Measurements from ENCODE around the gene RPS6KA6. TPM values are rescaled to one million over a fixed set of nuclear protein-coding genes. Genes with fewer than 3 reads are reported as not detected.

RPS6KA6 gene
- 1 to 10 TPM; 2.6 to 3.6 (median 3.0) TPM for total RNA-seq
- 1.4 TPM for polyA plus RNA-seq
- long read RNA-seq, donor 1, partial matches to known transcripts: 0 of 3 reads
- long read RNA-seq, donor 1, other reads (novel, unspliced or antisense): 2 of 3 reads
- long read RNA-seq, donor 2, partial matches to known transcripts: 0 of 3 reads
- long read RNA-seq, donor 2, other reads (novel, unspliced or antisense): 1 of 3 reads
- long read RNA-seq, donor 3, partial matches to known transcripts: 0 of 1 reads
- long read RNA-seq, donor 3, other reads (novel, unspliced or antisense): 1 of 1 reads
- long read RNA-seq, donor 4: 0 reads

DNA sequence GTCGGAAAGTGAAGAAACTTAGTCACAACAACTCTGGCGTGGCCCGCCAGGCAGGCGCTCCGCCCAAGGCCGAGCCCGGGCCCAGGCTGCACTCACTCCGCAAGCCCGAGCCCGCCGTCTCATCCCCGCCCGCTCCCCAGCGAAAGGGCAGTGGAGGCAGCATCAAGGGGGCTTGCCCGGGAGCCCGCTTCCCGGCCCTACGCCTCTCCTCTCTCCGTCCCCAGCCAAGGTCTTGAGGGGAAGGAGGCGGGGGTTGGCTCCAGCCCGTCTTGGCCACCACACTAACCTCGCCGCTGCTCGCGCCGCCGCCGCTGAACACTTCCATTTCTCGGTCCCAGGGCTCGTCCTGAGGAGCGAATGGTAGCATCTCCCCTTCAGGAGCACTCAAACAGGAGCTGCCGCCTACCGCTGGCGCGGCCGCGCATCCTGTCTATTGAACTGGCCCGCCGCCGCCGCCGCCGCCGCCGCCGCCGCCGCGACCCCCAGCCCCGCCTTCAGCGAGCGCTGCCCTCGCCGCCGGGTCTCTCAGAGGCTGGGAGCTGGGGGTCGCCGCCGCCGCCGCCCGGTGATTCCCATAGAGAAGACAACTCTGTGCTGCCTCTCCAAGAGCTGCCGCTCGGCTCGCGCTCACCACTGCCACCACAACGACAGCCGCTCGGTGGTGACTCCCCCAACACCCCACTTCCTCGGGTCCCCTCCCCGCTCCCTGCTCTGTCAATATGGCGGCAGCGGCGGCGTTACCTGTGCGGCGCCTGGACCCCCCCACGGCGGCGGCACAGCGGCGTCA is at the start of gene RPS6KA6:
Gene RPS6KA6, minus strand, starts transcription at position 667 of the 787 bp plus-strand sequence. Its CDS starts 300 bp downstream, at position 367.
- DNase-seq (peak; percentile 30 to 67 (median 65)), ATAC-seq (peak; percentile 81 to 83)
- Histone ChIP-seq H3K9me3 (ENCODE audit: control insufficient read depth, low read length) (no peaks in the 10 kb centered on the region), H3K4me1 (ENCODE audit: control insufficient read depth, insufficient read depth, low read length) (no peaks in the 10 kb centered on the region), H3K27ac (ENCODE audit: low read length) (no peak within 1 kb of the TSS), H3K4me3 (ENCODE audit: low read length) (peak within 1 kb of the TSS; percentile 61), H3K27me3 (ENCODE audit: control insufficient read depth, insufficient read depth) (no peaks in the 10 kb centered on the region)
- WGBS: under 1% methylated on average over 76 of the region's 81 CpGs
- intact Hi-C loops (cut with DNase I): no loop called here

DNA sequence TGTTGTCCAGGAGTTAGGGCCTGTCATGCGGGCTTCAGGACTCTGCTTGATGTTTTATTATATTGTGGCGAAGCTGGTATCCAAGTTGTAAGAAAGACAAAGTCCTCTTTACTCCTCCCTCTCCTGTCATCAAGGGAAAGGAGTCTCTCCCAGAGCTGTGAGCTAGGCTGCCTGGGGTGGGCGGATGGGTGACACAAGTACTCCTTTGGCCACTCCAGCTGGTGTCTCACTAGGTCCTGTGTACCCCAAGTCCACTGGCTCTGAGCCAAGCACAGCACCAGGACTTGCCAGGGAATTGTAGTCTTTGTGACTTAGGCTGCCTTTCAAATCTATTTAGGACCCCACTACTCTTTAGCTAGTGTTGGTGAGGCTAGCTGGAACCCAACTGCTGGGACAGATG is 36.7 kb upstream of the RPS6KA6 start:
- Histone ChIP-seq H3K27me3 (ENCODE audit: control insufficient read depth, insufficient read depth) (no peaks in the 10 kb centered on the region), H3K4me3 (ENCODE audit: low read length) (no peak overlapping the region), H3K9me3 (ENCODE audit: control insufficient read depth, low read length) (no peaks in the 10 kb centered on the region), H3K4me1 (ENCODE audit: control insufficient read depth, insufficient read depth, low read length) (no peaks in the 10 kb centered on the region), H3K27ac (ENCODE audit: low read length) (no peak overlapping the region)
- 93% methylated on average over 3 of the region's 3 CpGs for WGBS
- intact Hi-C loops (cut with DNase I): no loop called here
- ATAC-seq (no peak), DNase-seq (no peak)

DNA sequence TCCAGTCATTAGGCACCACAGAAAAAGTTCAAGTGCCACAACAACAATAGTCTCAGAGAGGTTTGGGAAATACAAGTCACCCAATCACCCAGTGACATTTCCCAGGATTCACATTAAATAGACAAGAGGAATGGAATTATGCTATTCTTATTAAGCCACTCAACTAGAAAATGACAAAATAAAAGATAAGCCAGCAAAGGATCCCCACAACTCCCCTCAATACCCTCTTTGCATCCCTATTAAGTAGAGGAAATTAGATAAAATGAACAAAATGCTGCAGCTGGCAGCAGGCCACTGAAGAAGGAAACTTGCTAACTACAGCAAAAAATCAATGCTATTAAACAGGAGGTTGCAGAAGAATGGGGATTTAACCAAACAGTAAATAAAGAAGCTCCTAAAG is 35.3 kb upstream of the RPS6KA6 start:
- Histone ChIP-seq H3K4me1 (ENCODE audit: control insufficient read depth, insufficient read depth, low read length) (no peaks in the 10 kb centered on the region), H3K27ac (ENCODE audit: low read length) (no peak overlapping the region), H3K27me3 (ENCODE audit: control insufficient read depth, insufficient read depth) (no peaks in the 10 kb centered on the region), H3K4me3 (ENCODE audit: low read length) (no peak overlapping the region), H3K9me3 (ENCODE audit: control insufficient read depth, low read length) (no peaks in the 10 kb centered on the region)
- intact Hi-C loops (cut with DNase I): no loop called here
- ATAC-seq (no peak), DNase-seq (no peak)

DNA sequence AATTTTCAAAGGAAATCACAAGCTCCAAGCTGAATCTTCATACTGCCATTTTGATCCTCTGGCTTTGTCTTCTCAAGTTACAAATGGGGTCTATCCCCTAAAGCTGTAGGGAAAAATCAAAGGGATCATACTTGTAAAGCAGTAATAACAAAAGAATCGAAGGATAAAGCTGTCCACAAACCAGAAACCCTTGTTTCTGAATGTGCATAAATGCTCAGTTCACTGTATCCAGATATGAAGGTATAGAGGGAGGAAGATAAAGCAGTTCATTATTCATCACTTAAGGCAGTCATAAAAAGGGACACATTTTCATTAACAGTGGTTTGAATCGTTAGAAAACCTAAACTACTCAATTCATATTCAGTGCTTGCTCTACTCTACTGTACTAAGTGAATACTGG is 33.2 kb upstream of the RPS6KA6 start:
- ATAC-seq: no peak
- Histone ChIP-seq H3K9me3 (ENCODE audit: control insufficient read depth, low read length) (no peaks in the 10 kb centered on the region), H3K27ac (ENCODE audit: low read length) (no peak overlapping the region), H3K27me3 (ENCODE audit: control insufficient read depth, insufficient read depth) (no peaks in the 10 kb centered on the region), H3K4me3 (ENCODE audit: low read length) (no peak overlapping the region), H3K4me1 (ENCODE audit: control insufficient read depth, insufficient read depth, low read length) (no peaks in the 10 kb centered on the region)
- intact Hi-C loops (cut with DNase I): no loop called here
- no peak for DNase-seq
- WGBS: 60% methylated on average over 2 of the region's 2 CpGs

DNA sequence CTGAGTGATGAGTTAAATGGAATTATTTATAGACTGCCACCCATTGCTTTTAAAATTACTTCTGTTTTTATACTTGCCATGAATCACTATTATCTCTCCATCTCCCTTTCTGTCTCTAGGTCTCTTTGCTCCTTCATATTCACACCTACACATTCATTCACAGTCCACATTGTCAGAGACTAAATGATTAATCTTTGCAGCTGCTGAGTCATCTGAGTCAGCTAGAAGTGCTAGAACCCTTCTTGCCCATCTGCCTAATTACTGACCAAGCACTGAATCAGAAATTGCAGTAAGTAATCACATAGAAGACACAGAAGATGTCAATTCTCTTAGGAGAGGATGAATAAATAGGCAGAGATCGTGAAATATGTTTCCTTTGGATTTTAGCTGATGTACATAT is 31.6 kb upstream of the RPS6KA6 start:
- no peak for ATAC-seq
- DNase-seq: no peak
- Histone ChIP-seq H3K27ac (ENCODE audit: low read length) (no peak overlapping the region), H3K4me3 (ENCODE audit: low read length) (no peak overlapping the region), H3K4me1 (ENCODE audit: control insufficient read depth, insufficient read depth, low read length) (no peaks in the 10 kb centered on the region), H3K27me3 (ENCODE audit: control insufficient read depth, insufficient read depth) (no peaks in the 10 kb centered on the region), H3K9me3 (ENCODE audit: control insufficient read depth, low read length) (no peaks in the 10 kb centered on the region)
- WGBS: 77% methylated on average over 1 of the region's 1 CpG
- intact Hi-C loops (cut with DNase I): no loop called here

DNA sequence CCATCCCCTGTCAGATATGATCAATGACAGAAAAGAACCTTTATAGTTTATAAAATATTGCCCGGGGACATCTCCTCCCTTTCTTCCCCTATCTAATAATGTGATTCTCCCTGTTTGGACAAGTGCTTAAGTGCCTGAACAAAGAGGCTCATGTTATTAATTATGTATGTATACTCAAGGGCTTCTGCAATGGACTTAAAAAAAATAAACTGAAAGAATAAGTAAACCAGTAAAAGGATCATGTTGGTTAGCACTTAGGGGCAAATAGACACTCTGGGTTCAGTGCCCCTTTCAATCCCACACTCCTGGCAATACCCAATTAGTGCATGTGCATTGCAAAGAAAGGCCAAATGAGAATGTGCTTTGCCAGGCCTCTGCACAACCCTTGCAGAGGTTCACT is 30.7 kb upstream of the RPS6KA6 start:
- 74% methylated on average over 1 of the region's 1 CpG for WGBS
- no peak for DNase-seq
- Histone ChIP-seq H3K4me3 (ENCODE audit: low read length) (no peak overlapping the region), H3K27me3 (ENCODE audit: control insufficient read depth, insufficient read depth) (no peaks in the 10 kb centered on the region), H3K27ac (ENCODE audit: low read length) (no peak overlapping the region), H3K9me3 (ENCODE audit: control insufficient read depth, low read length) (no peaks in the 10 kb centered on the region), H3K4me1 (ENCODE audit: control insufficient read depth, insufficient read depth, low read length) (no peaks in the 10 kb centered on the region)
- ATAC-seq: no peak
- intact Hi-C loops (cut with DNase I): no loop called here

DNA sequence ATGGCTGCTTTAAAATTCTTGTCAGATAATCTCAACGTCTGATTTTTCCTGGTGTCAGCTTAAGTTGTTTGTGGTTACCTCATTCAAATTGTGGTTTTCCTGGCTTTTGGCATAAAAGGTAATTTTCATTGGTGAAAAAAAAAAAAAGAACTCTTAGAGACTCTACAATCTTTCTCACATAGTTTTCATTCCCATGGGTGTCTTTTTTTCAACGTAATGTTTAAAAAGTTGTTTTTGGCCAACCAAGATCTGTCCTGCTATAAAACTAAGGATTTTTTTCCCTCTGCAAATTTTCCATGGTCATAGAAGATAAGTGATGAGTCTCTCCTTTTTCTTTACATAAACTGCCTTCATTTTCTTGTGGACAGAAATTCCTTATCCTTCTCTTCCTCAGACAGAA is 28.9 kb upstream of the RPS6KA6 start:
- H3K4me3 ChIP-seq (ENCODE audit: low read length): no peak overlapping the region
- H3K4me1 ChIP-seq (ENCODE audit: control insufficient read depth, insufficient read depth, low read length): no peaks in the 10 kb centered on the region
- intact Hi-C loops (cut with DNase I): no loop called here
- no peaks in the 10 kb centered on the region for H3K27me3 ChIP-seq (ENCODE audit: control insufficient read depth, insufficient read depth)
- DNase-seq (no peak), ATAC-seq (no peak)
- H3K27ac ChIP-seq (ENCODE audit: low read length): no peak overlapping the region
- WGBS: 29% methylated on average over 2 of the region's 2 CpGs
- H3K9me3 ChIP-seq (ENCODE audit: control insufficient read depth, low read length): no peaks in the 10 kb centered on the region

DNA sequence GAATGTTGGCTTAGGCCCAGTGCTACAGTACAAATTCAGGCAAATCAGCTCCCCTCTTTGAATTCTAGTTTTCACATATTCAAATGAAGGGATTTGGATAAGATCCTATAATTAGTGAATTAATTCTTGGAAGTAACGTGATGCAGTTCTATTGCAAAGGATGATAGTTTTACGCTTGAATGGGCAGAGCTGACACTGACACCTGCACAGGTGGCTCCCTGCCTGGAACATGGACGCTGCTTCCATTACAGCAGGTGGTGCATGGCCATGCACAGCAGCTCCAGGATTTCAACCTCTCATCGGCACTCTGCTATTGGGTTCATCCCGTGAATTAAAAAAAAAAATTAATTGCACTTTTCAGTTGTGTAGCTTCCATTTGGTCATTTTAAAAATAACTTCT is 28.4 kb upstream of the RPS6KA6 start:
- DNase-seq (no peak), ATAC-seq (no peak)
- 76% methylated on average over 5 of the region's 5 CpGs for WGBS
- Histone ChIP-seq H3K27ac (ENCODE audit: low read length) (no peak overlapping the region), H3K27me3 (ENCODE audit: control insufficient read depth, insufficient read depth) (no peaks in the 10 kb centered on the region), H3K4me1 (ENCODE audit: control insufficient read depth, insufficient read depth, low read length) (no peaks in the 10 kb centered on the region), H3K9me3 (ENCODE audit: control insufficient read depth, low read length) (no peaks in the 10 kb centered on the region), H3K4me3 (ENCODE audit: low read length) (no peak overlapping the region)
- intact Hi-C loops (cut with DNase I): no loop called here

DNA sequence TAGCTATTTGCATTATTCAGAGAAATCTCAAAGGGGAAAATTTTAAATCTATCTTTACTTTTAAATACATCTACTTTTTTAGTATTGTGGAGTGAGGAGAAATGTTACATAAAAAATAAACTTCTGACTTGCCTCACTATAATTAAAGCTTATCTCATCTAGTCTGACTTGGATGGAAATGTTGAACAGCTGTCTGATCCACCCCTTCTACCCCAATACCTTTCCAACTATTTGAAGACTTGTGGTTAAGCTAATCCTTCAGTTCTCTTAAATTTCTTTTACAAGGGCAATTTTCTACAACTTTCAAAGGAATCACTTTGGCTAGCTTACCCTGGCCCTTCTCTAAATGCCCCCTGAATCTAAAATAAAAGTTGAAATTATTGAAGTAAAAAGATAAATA is 17.3 kb upstream of the RPS6KA6 start:
- no peak for DNase-seq
- ATAC-seq: no peak
- intact Hi-C loops (cut with DNase I): no loop called here
- H3K4me3 ChIP-seq (ENCODE audit: low read length): no peak overlapping the region
- no peak overlapping the region for H3K27ac ChIP-seq (ENCODE audit: low read length)
- H3K4me1 ChIP-seq (ENCODE audit: control insufficient read depth, insufficient read depth, low read length): no peaks in the 10 kb centered on the region
- H3K27me3 ChIP-seq (ENCODE audit: control insufficient read depth, insufficient read depth): no peaks in the 10 kb centered on the region
- H3K9me3 ChIP-seq (ENCODE audit: control insufficient read depth, low read length): no peaks in the 10 kb centered on the region

DNA sequence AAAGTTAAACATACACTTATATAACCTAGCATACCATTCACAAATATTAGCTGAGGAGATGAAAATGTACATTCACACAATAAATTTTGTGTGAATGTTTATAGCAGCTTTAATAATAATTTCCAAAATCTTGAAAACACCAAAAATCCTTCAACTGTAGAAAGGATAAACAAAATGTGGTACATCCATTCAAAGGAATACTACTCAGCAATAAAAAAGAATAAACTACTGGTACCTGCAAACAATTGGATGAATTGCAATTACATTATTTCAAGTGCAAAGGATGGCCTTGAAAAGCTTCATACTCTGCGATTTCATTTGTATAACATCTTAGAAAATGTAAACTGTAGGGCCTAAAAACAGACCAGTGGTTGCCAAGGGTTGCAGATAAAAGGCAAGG is 11.7 kb upstream of the RPS6KA6 start:
- Histone ChIP-seq H3K27me3 (ENCODE audit: control insufficient read depth, insufficient read depth) (no peaks in the 10 kb centered on the region), H3K27ac (ENCODE audit: low read length) (no peak overlapping the region), H3K4me3 (ENCODE audit: low read length) (no peak overlapping the region), H3K9me3 (ENCODE audit: control insufficient read depth, low read length) (no peaks in the 10 kb centered on the region), H3K4me1 (ENCODE audit: control insufficient read depth, insufficient read depth, low read length) (no peaks in the 10 kb centered on the region)
- no peak for ATAC-seq
- intact Hi-C loops (cut with DNase I): no loop called here
- DNase-seq: no peak
- WGBS: 96% methylated on average over 1 of the region's 1 CpG

DNA sequence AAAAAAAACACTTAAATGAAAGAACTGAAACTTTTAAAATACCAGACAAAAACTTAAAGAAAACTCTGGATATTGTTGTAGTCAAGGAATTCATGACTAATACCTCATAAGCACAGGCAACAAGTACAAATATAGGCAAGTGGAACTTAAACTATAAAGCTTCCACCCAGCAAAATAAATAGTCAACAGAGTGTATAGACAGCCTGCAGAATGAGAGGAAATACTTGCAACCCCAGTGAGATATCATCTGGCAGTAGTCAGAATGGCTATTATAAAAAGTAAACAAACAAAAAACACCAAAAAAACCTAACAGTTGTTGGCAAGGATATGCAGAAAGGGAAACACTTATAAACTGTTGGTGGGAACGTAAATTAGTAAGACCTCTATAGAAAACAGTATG is 9.6 kb upstream of the RPS6KA6 start:
- Histone ChIP-seq H3K27me3 (ENCODE audit: control insufficient read depth, insufficient read depth) (no peaks in the 10 kb centered on the region), H3K9me3 (ENCODE audit: control insufficient read depth, low read length) (no peaks in the 10 kb centered on the region), H3K4me3 (ENCODE audit: low read length) (no peak overlapping the region), H3K4me1 (ENCODE audit: control insufficient read depth, insufficient read depth, low read length) (no peaks in the 10 kb centered on the region), H3K27ac (ENCODE audit: low read length) (no peak overlapping the region)
- intact Hi-C loops (cut with DNase I): no loop called here
- DNase-seq (no peak), ATAC-seq (no peak)
- 57% methylated on average over 1 of the region's 1 CpG for WGBS
